PFSK-1 (cell line): Measurements from ENCODE around the gene ZNF646.

Experiments
- FOXP2 ChIP-seq: optimal IDR thresholded peaks from 2 replicates; pipeline ENCODE3; 2011; ENCODE audit warnings: borderline replicate concordance, control low read depth, inconsistent platforms; ENCODE audit not compliant: insufficient read depth; ENCODE audit errors: extremely low read length, extremely low read depth
- POLR2AphosphoS5 ChIP-seq: IDR thresholded peaks from 2 replicates; pipeline ENCODE4 v1.6.1; 2012; ENCODE audit warnings: low read depth, mild to moderate bottlenecking, control low read depth, low read length, moderate library complexity
- SIN3A ChIP-seq: IDR thresholded peaks from 2 replicates; pipeline ENCODE4 v1.6.1; 2012; ENCODE audit warnings: mild to moderate bottlenecking, low read length, moderate library complexity, borderline replicate concordance; ENCODE audit not compliant: insufficient read depth
- TAF1 ChIP-seq: IDR thresholded peaks from 2 replicates; pipeline ENCODE4 v1.6.1; 2012; ENCODE audit warnings: low read length, control low read depth, borderline replicate concordance; ENCODE audit not compliant: insufficient read depth

DNA sequence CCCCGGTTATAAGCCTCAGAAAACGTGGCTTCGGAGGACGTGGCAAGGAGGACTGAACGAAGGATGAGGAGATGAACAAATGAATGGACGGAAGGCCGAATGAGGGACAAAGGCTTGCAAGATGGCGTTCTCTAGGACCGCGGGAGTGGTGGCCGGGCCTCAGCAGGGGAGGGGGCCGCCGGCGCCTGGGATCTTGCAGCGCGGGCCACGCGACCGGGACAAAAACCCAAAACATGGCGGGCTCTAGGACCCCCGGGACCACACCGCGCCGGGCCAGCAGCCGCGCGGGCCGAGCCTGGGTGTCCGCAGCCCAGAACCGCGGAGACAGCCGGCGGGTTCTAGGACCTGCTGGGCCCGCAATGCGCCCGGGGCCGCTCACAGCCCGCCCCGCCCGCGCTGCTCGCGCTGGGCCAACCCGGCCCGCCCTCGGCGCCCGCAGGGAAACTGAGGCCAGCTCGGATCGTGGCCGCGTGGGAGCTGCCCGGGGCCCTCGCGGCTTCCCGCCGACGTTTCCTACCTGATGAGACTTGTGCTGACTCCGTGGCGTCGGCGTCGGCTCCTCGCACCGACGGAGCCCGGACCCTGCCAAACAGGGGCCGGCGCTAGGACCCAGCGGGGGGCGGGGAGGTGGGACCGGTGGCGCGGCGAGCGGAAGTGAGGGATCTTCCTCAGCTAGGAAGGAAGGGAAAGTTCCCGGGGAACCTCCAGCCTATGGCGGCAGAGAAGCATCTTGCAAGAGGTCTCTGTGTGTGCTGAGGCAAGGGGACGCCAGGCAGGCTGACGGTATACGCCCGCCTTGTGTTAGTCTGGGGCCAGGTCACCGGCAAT, 866 bp upstream of the ZNF646 start:
- peak; percentile 41; the same call in 1 of the 2 replicates for TF ChIP-seq POLR2AphosphoS5
- TF ChIP-seq SIN3A, result peak; percentile 79; the same call in 1 of the 2 replicates
- TF ChIP-seq TAF1, result peak; percentile 6; the same call in 1 of the 2 replicates
- peak; percentile 41 for TF ChIP-seq FOXP2
